Keratinocyte (primary cell): ENCODE data around the gene ALS2CL.
A peak's percentile ranks its signal among the peaks of the same experiment; 100 is the strongest.

Experiments
- CTCF ChIP-seq, 3 experiments: IDR thresholded peaks in 1 of 3; conservative IDR thresholded peaks in 1 of 3; optimal IDR thresholded peaks in 1 of 3; 2 replicates in 2 of 3; 3 replicates in 1 of 3; pipeline versions ENCODE3 to v1.5.1; 2011; ENCODE audit warnings: low read length in 3 of 3, mild to moderate bottlenecking in 3 of 3, moderate library complexity in 2 of 3, control low read depth in 1 of 3, inconsistent platforms in 1 of 3; ENCODE audit not compliant: insufficient read depth in 2 of 3; ENCODE audit errors: extremely low read depth in 1 of 3
- EZH2 ChIP-seq: IDR thresholded peaks from one replicate; pipeline ENCODE4 v1.6.1; 2012; ENCODE audit warnings: inconsistent platforms, mild to moderate bottlenecking, low read length, moderate library complexity

- TF ChIP-seq CTCF (optimal IDR thresholded peaks at IDR 0.05 in 1 of 3, IDR thresholded peaks at IDR 0.05 in 1 of 3, conservative IDR thresholded peaks at IDR 0.05 in 1 of 3; ENCODE audit: extremely low read depth in 1 of 3, insufficient read depth in 2 of 3, low read length in 3 of 3) (peak in 2 of 3 experiments; percentile 49 to 54), EZH2 (no peak)
Observed at GRCh38 chr3:46695177-46695961, 1.9 kb upstream of the ALS2CL start.
